Muscle of leg (tissue), 11 donors: ENCODE measurements around the gene GPS2. TPM values are rescaled to one million over a fixed set of nuclear protein-coding genes. Genes with fewer than 3 reads are reported as not detected.
A peak's percentile ranks its signal among the peaks of the same experiment; 100 is the strongest.

ENCODE experiments used
- DNase-seq: peaks from one replicate; pipeline ENCODE4 v3.0.0; 2013
- H3K27ac ChIP-seq: one replicate; pipeline ENCODE4 v1.5.1; 2013; ENCODE audit warnings: mild to moderate bottlenecking, low read length, control low read depth
- H3K27me3 ChIP-seq: one replicate; pipeline ENCODE4 v1.6.1; 2013; ENCODE audit warnings: low read length; ENCODE audit not compliant: control insufficient read depth, insufficient read depth
- H3K36me3 ChIP-seq: one replicate; pipeline ENCODE4 v1.6.1; 2013; ENCODE audit warnings: low read length; ENCODE audit not compliant: control insufficient read depth, insufficient read depth
- H3K4me1 ChIP-seq: one replicate; pipeline ENCODE4 v1.6.1; 2013; ENCODE audit warnings: low read length; ENCODE audit not compliant: control insufficient read depth, insufficient read depth
- H3K4me3 ChIP-seq: one replicate; pipeline ENCODE4 v1.5.1; 2013; ENCODE audit warnings: low read length, control low read depth
- H3K9me3 ChIP-seq: replicated peaks from 2 replicates; pipeline ENCODE4 v1.6.1; 2013; ENCODE audit warnings: low read depth, low read length; ENCODE audit not compliant: control insufficient read depth
- WGBS: methylation state at CpG from one replicate; pipeline ENCODE4 v1.1.5; 2013; ENCODE audit warnings: missing lambda C conversion rate; ENCODE audit not compliant: insufficient coverage; 5-methylcytosine and 5-hydroxymethylcytosine counted together
- polyA plus RNA-seq, 8 donors: library from polyadenylated mRNA; unstranded; fragments of 120-200 nt; gene quantifications; one replicate each; pipeline versions ENCODE4 v1.2.1 to v1.2.3, GENCODE V29; 2013; ENCODE audit warnings: inconsistent platforms in 1 of 8, low replicate concordance in 1 of 8; ENCODE audit not compliant: insufficient read length in 8 of 8, insufficient read depth in 1 of 8
- total RNA-seq: library from RNA; stranded (reverse); fragments of 120-200 nt; gene quantifications from one replicate; pipeline ENCODE4 v1.2.4, GENCODE V29; 2013

GPS2 gene
- total and polyA plus RNA-seq, 9 donors, result 34.7 to 65.9 (median 59.6) TPM

DNA sequence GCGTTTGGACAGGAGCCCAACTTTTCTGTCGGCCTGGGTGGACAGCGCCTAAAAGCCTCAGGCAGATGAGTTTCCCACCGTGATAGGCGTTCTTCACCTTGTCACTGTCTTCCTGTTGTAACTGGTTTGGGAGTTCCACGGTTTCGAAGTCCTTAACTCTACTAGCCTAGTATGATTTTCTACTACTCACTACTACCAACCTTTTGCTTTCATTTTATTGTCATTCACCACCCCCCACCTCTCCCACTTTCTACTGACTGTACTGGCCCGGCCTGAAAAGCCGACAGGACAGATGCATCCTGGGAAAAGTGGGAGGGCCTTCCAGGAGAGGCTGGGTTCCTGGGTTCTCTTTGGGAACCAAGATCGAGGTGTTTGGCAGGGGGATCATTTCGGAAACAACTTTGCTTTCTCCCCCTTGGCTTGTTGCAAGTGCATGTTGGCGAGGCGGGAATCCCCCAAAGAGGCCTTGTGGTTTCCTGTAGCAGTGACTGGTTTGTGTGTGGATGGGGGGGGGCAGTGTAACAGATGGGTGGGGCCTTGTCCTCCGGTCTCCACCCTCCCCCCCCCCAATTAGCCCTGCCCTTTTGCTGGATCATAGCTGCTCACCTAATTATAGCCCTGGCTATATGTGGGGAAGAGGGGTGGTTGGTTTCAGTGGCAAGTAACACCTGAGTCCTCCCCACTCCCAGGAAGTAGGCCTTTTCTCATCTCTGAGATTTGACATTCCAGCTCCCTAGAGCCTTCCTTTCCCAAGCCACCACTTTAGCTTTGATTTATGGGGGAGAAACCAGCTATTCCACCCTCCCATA lies 6.3 kb downstream of the GPS2 start:
- DNase-seq, result peak; percentile 90
- Histone ChIP-seq H3K4me1 (peaks cover 28% of the 10 kb centered on the region), H3K36me3 (peaks cover 46% of the 10 kb centered on the region), H3K27me3 (no peaks in the 10 kb centered on the region), H3K27ac (peak overlapping the region; percentile 98), H3K4me3 (peak overlapping the region; percentile 88), H3K9me3 (no peaks in the 10 kb centered on the region)
- 0% methylated on average over 6 of the region's 14 CpGs for WGBS

GRCh38 chr17:7307686-7308624 lies 7.2 kb downstream of the GPS2 start:
- Histone ChIP-seq H3K27me3 (no peaks in the 10 kb centered on the region), H3K4me3 (peak overlapping the region; percentile 88), H3K27ac (peak overlapping the region; percentile 98), H3K4me1 (peaks cover 21% of the 10 kb centered on the region), H3K36me3 (peaks cover 37% of the 10 kb centered on the region), H3K9me3 (no peaks in the 10 kb centered on the region)
- 1% methylated on average over 93 of the region's 104 CpGs for WGBS
- peak; percentile 67 for DNase-seq

DNA sequence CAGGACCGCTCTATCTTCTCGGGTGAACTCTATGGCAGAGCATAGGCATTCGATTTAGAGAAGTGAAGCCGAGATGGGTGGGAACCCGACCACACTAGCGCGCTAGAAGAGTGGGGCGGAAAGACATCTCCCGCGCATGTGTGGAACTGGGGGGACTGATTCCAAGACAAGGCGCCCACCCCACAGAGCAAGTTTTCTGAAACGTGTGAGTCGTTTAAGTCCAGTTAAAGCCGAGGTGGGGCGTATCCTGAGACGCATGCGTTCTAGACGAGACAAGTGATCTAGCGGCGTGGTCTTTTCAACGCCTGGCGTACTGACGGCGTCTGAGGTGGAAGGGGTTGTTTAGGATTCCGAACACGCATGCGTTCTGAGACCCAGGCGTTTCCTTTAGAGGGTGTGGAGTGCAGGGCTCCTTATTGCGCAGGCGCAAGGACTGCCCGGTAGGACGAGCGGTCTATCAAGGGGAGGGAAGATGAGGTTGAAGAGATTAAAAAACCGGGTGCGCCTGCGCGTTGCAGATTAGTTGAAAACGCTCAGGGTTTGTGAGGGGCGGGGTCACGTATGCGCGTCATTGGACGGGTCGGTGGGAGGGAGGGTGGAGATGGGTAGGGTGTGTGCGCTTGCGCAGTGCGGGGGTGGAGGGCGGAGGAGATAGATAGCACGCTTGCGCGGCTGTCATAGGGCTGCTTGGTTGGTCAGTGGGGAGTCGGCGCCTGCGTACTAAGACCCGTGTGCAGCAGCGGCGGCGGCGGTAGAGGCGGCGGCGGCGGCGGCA lies 8.1 kb downstream of the GPS2 start, which contains the start of gene EIF5A:
Gene EIF5A (plus strand): TSS at position 718 of the 775 bp plus-strand sequence. CDS start 2,008 bp downstream, outside the sequence.
- no peaks in the 10 kb centered on the region for H3K9me3 ChIP-seq
- peak within 1 kb of the TSS; percentile 88 for H3K4me3 ChIP-seq
- under 1% methylated on average over 63 of the region's 64 CpGs for WGBS
- peak within 1 kb of the TSS; percentile 98 for H3K27ac ChIP-seq
- DNase-seq, result peak; percentile 100
- H3K4me1 ChIP-seq, result peaks cover 21% of the 10 kb centered on the region
- H3K27me3 ChIP-seq, result peaks cover under 1% of the 10 kb centered on the region
- H3K36me3 ChIP-seq, result peaks cover 28% of the 10 kb centered on the region

- 87% methylated on average over 3 of the region's 7 CpGs for WGBS
- Histone ChIP-seq H3K4me1 (peaks cover 12% of the 10 kb centered on the region), H3K4me3 (no peak overlapping the region), H3K27ac (no peak overlapping the region), H3K9me3 (no peaks in the 10 kb centered on the region), H3K36me3 (no peaks in the 10 kb centered on the region), H3K27me3 (peaks cover 5% of the 10 kb centered on the region)
- DNase-seq, result no peak
These were observed 11.0 kb downstream of the GPS2 start for GRCh38 chr17:7304179-7304578.

DNA sequence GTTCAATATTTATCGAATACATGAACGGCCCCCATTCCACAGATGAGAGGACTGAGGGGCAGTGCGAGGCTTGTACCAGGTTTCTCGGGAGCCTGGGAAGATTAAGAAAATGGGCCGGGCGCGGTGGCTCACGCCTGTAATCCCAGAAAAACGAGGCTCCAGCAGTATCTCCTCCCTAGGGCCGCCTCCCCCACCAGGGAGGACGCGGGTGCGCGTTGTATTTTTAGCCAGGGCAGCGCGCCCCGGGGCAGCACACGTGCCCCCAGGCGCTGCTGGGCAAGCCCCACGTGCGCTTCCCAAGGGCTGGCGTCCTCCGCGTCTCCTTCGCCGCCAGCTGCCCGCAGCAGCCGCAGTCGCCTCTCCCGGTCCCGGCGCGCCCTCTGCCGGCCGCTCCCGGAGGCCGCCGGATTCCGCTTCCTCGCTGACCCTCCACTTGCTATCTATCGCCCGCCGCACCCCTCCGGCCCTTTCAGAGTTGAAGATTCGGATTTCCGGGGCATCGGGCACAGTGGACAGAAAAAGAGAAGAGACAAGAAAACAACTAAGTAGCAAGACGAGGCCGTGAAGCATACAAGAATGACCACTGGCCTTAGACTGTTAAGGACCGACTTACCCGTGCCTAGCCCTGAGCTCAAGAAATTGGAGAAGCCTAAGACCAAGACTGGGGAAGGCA lies 18.8 kb downstream of the GPS2 start:
- 4% methylated on average over 36 of the region's 51 CpGs for WGBS
- peaks cover 42% of the 10 kb centered on the region for H3K4me1 ChIP-seq
- no peaks in the 10 kb centered on the region for H3K36me3 ChIP-seq
- no peaks in the 10 kb centered on the region for H3K9me3 ChIP-seq
- peak overlapping the region; percentile 51 for H3K27ac ChIP-seq
- H3K27me3 ChIP-seq, result peaks cover 59% of the 10 kb centered on the region
- H3K4me3 ChIP-seq, result peak overlapping the region; percentile 1
- DNase-seq, result peak; percentile 84

- 61% methylated on average over 26 of the region's 42 CpGs for WGBS
- H3K4me1 ChIP-seq, result peaks cover 44% of the 10 kb centered on the region
- H3K36me3 ChIP-seq, result no peaks in the 10 kb centered on the region
- peaks cover 67% of the 10 kb centered on the region for H3K27me3 ChIP-seq
- no peak overlapping the region for H3K27ac ChIP-seq
- DNase-seq, result no peak
- H3K9me3 ChIP-seq, result no peaks in the 10 kb centered on the region
- no peak overlapping the region for H3K4me3 ChIP-seq
These were observed 19.7 kb downstream of the GPS2 start for GRCh38 chr17:7295230-7296180.

DNA sequence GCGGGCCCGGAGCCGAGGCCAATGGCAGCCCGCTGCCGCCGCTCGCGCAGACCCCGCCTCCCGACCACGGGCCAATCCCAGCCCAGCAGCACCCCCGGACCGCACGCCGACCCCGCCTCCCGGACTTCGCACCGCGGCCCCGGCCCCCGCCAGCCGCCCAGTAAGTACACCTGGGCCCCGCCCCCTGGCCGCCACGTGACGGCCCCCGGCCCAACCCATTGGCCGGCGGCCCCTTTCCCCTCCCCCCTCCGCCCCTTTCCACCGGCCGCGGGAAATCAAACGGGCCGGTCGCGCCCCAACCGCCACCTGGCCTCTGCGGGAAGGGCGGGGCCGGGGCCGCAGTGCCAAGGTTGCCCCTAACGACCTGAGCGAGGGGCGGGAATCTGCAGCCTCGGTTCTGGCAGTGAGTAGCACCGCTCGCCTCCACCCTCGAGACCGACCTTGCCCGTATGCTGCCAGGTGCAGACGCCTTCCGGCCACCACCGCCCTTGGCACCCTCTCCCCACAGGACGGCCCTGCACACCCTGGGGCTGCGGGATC lies 20.5 kb downstream of the GPS2 start, which contains the start of gene YBX2:
Gene YBX2 (minus strand): TSS at position 26 of the 540 bp plus-strand sequence. CDS start 139 bp downstream, outside the sequence.
- Histone ChIP-seq H3K36me3 (no peaks in the 10 kb centered on the region), H3K4me1 (peaks cover 44% of the 10 kb centered on the region), H3K27me3 (peaks cover 73% of the 10 kb centered on the region), H3K27ac (peak within 1 kb of the TSS; percentile 65), H3K9me3 (no peaks in the 10 kb centered on the region), H3K4me3 (peak within 1 kb of the TSS; percentile 8)
- DNase-seq, result peak; percentile 46
- under 1% methylated on average over 53 of the region's 57 CpGs for WGBS

DNA sequence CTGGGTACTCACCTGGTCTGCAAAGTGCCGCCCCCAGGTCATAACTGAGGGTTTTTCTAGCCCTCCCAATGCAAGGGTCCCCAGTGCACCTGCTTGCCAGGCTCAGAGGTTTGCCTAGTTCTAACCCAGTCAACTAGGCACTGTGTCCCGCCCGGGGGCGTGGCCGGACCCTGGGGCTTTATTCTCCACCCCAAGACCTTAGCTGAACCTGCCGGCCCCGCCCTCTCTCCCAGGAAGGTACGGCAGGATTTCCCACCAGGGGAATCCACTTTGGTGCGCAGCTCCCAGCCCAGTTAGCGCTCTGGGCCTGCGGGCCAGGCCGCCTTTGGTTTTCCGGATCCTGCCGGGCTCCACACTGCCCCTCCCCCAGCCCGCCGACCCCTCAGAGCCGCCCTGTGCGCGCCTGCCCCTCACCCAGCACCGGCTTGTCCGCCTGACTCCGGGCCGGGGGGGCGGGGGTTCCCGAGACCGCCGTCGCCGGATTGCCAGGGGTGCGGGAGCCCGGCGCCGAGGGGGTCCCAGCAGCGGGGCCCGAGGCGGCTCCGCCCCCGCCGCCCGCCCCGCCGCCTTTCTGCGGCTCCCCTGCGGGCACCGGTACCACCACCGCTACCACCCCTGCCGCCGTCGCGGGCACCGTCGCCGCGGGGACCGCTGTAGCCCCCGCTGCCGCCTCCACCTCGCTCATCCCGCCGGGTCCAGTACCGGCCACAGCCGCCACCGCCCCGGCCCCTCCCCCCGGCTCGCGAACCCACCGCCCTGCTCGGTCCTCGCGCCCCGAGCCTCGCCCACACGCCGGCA lies 21.1 kb downstream of the GPS2 start:
- no peaks in the 10 kb centered on the region for H3K9me3 ChIP-seq
- no peak overlapping the region for H3K27ac ChIP-seq
- H3K4me1 ChIP-seq, result peaks cover 44% of the 10 kb centered on the region
- no peaks in the 10 kb centered on the region for H3K36me3 ChIP-seq
- no peak overlapping the region for H3K4me3 ChIP-seq
- 2% methylated on average over 75 of the region's 75 CpGs for WGBS
- no peak for DNase-seq
- peaks cover 77% of the 10 kb centered on the region for H3K27me3 ChIP-seq
